Activated B cell treated with CpG ODN at 0.5 μM for 24 hours (primary cell): Measurements from ENCODE around the gene PRKCQ. TPM values are rescaled to one million over a fixed set of nuclear protein-coding genes. Genes with fewer than 3 reads are reported as not detected.

Experiments
- ATAC-seq: fragments of 200-7000 bp; cut with Tn5 transposase; one replicate; pipeline ENCODE4 v1.10.0; 2021; ENCODE audit warnings: low read depth, mild to moderate bottlenecking, moderate library complexity
- CTCF ChIA-PET: fragments of 350-600 bp; sonication (Branson Sonifier 250); formaldehyde crosslinking; loops from one replicate; lab custom pipeline; 2021; ENCODE audit warnings: antibody characterized with exemption; lab: Charles Lee
- POLR2A ChIA-PET: fragments of 350-600 bp; sonication (Branson Sonifier 250); formaldehyde crosslinking; loops from one replicate; lab custom pipeline; 2021; ENCODE audit warnings: antibody characterized with exemption; lab: Charles Lee
- DNase-seq: peaks from one replicate; pipeline ENCODE4 v3.0.0; 2022
- H3K27ac Mint-ChIP-seq: one replicate; pipeline ENCODE4 v1.8.0; 2020; ENCODE audit warnings: mixed read lengths
- H3K27me3 Mint-ChIP-seq: one replicate; pipeline ENCODE4 v1.8.0; 2021; ENCODE audit warnings: mixed read lengths
- H3K36me3 Mint-ChIP-seq: one replicate; pipeline ENCODE4 v1.8.0; 2021; ENCODE audit warnings: low read depth, mixed read lengths
- H3K4me1 Mint-ChIP-seq: one replicate; pipeline ENCODE4 v1.8.0; 2021; ENCODE audit warnings: mixed read lengths
- H3K4me3 Mint-ChIP-seq: one replicate; pipeline ENCODE4 v1.8.0; 2020; ENCODE audit warnings: mild to moderate bottlenecking, mixed read lengths
- H3K9me3 Mint-ChIP-seq: one replicate; pipeline ENCODE4 v1.8.0; 2020; ENCODE audit warnings: mixed read lengths
- intact Hi-C: fragments of 100-400 bp; cut with micrococcal nuclease; formaldehyde crosslinking; loops from one replicate; pipeline ENCODE4 v1.15.1; 2024
- total RNA-seq: library from RNA; stranded (reverse); gene quantifications from 2 replicates; pipeline ENCODE4 v1.2.3, GENCODE V29; 2022
- TF ChIP-seq, protein P1 (sequence below): fragments of 200-600 bp; IDR thresholded peaks from one replicate; pipeline ENCODE4 v1.8.0; 2022; ENCODE audit warnings: antibody characterized with exemption, mild to moderate bottlenecking

Gene PRKCQ
- total RNA-seq, 1 donor from 2014 or later: 0.11 TPM

DNA sequence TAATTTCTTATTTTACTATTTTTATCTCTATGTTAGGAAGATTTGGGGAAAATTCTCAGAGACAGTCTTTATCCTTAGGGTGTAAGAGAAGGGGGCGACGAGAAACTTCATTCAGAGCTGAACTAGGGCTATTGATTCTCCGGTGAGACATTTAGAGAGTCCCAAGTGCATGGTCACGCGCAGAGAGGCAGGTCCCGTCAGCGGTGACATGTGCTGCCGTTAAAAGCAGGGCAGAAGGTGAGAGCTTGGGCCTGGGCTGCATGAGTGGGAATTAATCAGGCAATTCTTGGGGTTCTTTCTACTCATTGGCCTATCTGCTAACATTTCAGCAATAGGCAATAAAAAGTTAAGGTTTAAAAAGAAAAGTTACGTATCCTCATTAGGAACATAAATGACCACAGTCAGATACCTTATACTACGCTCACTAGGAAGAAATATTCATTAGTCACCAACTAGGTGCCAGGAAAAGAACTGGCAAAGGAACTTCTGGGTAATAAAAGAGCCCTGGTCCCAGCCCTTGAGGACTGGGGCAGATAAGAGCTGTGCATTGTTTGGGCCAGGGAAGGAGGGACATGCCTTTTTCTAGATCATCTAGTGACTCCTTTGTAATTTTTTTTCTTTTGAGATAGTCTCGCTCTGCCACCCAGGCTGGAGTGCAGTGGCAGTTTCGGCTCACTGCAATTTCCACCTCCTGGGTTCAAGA, 21.2 kb downstream of the PRKCQ start:
- H3K27me3 Mint-ChIP-seq: peaks cover 26% of the 10 kb centered on the region
- H3K9me3 Mint-ChIP-seq: no peaks in the 10 kb centered on the region
- no peaks in the 10 kb centered on the region for H3K4me1 Mint-ChIP-seq
- ChIA-PET POLR2A (no interaction called here), CTCF (no interaction called here)
- TF ChIP-seq, protein P1, sequence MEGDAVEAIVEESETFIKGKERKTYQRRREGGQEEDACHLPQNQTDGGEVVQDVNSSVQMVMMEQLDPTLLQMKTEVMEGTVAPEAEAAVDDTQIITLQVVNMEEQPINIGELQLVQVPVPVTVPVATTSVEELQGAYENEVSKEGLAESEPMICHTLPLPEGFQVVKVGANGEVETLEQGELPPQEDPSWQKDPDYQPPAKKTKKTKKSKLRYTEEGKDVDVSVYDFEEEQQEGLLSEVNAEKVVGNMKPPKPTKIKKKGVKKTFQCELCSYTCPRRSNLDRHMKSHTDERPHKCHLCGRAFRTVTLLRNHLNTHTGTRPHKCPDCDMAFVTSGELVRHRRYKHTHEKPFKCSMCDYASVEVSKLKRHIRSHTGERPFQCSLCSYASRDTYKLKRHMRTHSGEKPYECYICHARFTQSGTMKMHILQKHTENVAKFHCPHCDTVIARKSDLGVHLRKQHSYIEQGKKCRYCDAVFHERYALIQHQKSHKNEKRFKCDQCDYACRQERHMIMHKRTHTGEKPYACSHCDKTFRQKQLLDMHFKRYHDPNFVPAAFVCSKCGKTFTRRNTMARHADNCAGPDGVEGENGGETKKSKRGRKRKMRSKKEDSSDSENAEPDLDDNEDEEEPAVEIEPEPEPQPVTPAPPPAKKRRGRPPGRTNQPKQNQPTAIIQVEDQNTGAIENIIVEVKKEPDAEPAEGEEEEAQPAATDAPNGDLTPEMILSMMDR: no peak
- ATAC-seq (no peak), DNase-seq (no peak)
- H3K4me3 Mint-ChIP-seq: no peak overlapping the region
- intact Hi-C loops: no loop called here
- H3K36me3 Mint-ChIP-seq: no peaks in the 10 kb centered on the region
- no peak overlapping the region for H3K27ac Mint-ChIP-seq

DNA sequence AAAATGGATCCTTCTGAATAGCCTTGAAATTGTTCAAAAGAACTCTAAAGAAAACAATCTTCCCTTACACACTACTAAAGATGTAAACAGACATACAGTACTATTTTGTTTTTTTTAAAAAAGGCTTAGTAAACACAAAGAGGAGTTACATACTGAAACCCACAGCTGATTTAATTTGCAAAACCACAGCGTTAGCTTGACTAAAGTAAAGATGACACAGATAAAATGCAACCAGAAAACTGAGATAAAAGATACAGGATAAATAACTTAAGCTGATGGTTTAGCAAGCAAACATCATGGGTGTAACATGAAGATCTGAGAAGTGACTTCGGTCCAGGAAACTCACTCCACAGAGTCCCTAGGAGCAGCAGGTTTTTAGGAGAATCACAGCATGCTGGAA, 21.8 kb downstream of the PRKCQ start:
- Mint-ChIP-seq H3K27me3 (peaks cover 23% of the 10 kb centered on the region), H3K4me3 (no peak overlapping the region), H3K36me3 (no peaks in the 10 kb centered on the region), H3K27ac (no peak overlapping the region), H3K9me3 (no peaks in the 10 kb centered on the region), H3K4me1 (no peaks in the 10 kb centered on the region)
- DNase-seq (no peak), ATAC-seq (no peak)
- CTCF ChIA-PET: no interaction called here
- TF ChIP-seq, protein P1: no peak
- intact Hi-C loops: no loop called here
- POLR2A ChIA-PET: no interaction called here

DNA sequence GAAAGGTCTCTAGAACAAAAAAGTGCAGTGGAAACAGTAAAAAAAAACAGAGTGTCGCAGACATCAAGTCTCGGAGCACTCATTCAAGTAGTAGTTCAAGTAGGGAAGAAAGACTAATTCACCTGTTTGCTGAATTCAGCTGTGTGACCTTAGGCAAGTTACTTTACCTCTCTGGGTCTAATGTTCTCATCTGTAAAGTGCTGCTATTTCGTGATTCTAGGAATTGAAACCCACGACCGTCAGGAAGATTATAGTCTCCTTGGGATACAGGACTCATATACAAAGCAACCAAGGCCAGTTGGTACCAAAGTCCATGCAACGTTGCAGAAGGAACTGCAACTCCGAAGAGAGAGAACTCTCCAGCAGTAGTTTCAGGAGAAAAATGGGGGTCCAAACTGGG, 26.1 kb downstream of the PRKCQ start:
- DNase-seq (no peak), ATAC-seq (no peak)
- Mint-ChIP-seq H3K4me3 (no peak overlapping the region), H3K36me3 (no peaks in the 10 kb centered on the region), H3K27ac (no peak overlapping the region), H3K27me3 (peaks cover 9% of the 10 kb centered on the region), H3K4me1 (no peaks in the 10 kb centered on the region), H3K9me3 (no peaks in the 10 kb centered on the region)
- intact Hi-C loops: no loop called here
- CTCF ChIA-PET: no interaction called here
- TF ChIP-seq, protein P1: no peak
- POLR2A ChIA-PET: no interaction called here

DNA sequence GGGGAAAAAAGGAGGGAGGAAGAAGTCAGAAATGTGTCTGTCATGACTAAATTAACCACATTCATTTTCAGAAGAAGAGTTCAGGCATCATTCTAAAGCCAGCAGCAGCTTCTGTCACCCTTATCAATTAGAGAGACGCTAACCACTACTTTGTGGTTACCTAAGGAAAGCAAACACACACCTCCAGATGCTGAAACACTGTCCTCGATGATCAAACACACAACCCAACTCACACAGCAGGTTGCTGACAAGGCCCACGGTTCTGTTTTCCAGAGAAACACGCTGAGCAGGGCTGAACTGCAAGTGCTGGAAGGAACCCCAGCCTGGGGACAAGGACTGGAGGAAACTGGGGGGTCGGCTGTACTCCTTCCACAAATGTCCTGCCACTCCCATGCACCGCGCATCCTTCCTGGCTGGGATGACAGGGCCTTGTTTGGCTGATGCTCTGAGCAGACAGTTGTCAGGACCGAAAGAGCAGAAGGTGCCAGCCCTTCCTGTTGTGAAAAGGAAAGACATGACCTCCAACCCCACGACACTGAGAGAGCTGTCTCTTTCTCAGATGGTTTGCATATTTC, 36.6 kb downstream of the PRKCQ start:
- no peak overlapping the region for H3K27ac Mint-ChIP-seq
- peak overlapping the region; percentile 63 for H3K4me3 Mint-ChIP-seq
- DNase-seq (no peak), ATAC-seq (no peak)
- ChIA-PET POLR2A (no interaction called here), CTCF (no interaction called here)
- H3K36me3 Mint-ChIP-seq: no peaks in the 10 kb centered on the region
- TF ChIP-seq, protein P1: no peak
- intact Hi-C loops: no loop called here
- peaks cover 3% of the 10 kb centered on the region for H3K9me3 Mint-ChIP-seq
- H3K27me3 Mint-ChIP-seq: peaks cover 10% of the 10 kb centered on the region
- H3K4me1 Mint-ChIP-seq: peaks cover 7% of the 10 kb centered on the region

DNA sequence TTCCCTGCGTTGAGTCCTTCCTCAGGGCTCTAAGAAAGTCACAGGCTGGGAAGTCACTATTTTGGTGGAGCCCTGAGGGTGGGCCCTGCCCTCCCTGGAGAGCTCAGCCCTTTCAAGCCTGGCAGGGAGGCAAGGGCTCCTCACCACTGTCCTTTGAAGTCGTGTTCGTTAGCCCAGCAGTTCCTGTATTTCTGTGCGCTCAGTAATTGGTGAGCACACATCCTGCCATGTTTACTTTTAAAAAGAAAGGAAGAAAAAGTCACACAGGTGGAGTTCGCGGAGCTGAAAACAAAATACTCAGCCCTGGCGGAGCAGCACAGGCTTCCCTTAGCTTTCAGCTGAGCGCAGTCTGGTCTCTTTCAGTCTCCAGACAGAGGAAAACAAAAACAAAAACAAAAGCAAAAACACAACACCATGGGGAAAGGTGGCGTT, 37.1 kb downstream of the PRKCQ start:
- H3K4me1 Mint-ChIP-seq: peaks cover 7% of the 10 kb centered on the region
- POLR2A ChIA-PET: no interaction called here

More for the DNA sequence above, 37.1 kb downstream of the PRKCQ start:
- Mint-ChIP-seq H3K27me3 (peaks cover 12% of the 10 kb centered on the region), H3K36me3 (no peaks in the 10 kb centered on the region), H3K4me3 (peak overlapping the region; percentile 63), H3K27ac (no peak overlapping the region), H3K9me3 (peaks cover 3% of the 10 kb centered on the region)
- DNase-seq: no peak
- TF ChIP-seq, protein P1: no peak
- CTCF ChIA-PET: no interaction called here
- ATAC-seq: no peak
- intact Hi-C loops: no loop called here
